SH-SY5Y (cell line): ENCODE data around the gene ADAMTS2.

Experiments
- GATA2 ChIP-seq: IDR thresholded peaks from 2 replicates; pipeline ENCODE4 v1.6.1; 2011; ENCODE audit warnings: mild to moderate bottlenecking, low read depth, low read length
- GATA3 ChIP-seq: IDR thresholded peaks from 2 replicates; pipeline ENCODE4 v1.6.1; 2011; ENCODE audit warnings: low read depth, mild to moderate bottlenecking, low read length, moderate library complexity

DNA sequence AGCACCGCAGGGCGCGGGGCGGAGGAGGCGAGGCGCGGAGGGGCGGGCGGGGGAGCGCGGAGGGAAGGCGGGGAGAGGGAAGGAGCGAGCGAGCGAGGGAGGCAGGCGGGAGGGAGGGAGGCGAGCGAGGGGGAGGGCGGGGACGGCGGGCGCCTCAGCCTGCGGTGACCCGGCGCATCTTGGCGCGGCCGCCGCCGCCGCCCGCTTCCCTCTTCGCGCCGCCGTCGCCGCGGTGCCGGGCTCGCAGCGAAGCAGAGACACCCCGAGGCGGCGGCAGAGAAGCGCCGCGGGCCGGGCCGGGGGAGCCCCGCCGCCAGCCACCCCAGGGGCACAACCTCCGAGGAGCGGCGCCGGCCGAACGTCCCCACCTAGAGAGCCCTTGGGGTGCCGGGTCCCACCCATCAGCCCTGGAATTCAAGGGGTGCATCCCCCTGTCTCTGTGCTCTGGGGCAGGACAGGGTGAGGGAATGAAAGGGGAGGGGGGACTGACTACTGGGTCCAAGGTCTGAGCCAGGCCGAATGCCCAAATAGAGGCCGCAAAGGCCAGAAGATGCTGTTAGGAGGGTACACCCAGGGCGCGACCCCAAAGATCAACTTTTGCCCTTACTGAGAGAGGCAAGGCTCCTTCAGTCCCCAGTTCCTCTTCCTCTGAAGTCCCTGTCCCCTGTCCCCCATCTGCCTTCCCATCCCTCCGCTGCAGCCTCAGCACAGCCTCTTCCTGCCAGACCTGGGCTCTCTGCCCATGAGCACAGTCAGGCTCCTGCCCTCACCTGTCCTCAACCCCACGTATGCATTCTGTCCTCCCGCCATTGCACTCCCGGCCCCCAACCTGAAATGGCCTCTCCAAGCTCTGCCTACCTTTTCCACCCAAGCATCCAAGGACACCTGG is at the start of gene ADAMTS2:
- TF ChIP-seq GATA2 = no peak
- TF ChIP-seq GATA3 = no peak
